ENCODE measurements around the gene BTG2.

DNA sequence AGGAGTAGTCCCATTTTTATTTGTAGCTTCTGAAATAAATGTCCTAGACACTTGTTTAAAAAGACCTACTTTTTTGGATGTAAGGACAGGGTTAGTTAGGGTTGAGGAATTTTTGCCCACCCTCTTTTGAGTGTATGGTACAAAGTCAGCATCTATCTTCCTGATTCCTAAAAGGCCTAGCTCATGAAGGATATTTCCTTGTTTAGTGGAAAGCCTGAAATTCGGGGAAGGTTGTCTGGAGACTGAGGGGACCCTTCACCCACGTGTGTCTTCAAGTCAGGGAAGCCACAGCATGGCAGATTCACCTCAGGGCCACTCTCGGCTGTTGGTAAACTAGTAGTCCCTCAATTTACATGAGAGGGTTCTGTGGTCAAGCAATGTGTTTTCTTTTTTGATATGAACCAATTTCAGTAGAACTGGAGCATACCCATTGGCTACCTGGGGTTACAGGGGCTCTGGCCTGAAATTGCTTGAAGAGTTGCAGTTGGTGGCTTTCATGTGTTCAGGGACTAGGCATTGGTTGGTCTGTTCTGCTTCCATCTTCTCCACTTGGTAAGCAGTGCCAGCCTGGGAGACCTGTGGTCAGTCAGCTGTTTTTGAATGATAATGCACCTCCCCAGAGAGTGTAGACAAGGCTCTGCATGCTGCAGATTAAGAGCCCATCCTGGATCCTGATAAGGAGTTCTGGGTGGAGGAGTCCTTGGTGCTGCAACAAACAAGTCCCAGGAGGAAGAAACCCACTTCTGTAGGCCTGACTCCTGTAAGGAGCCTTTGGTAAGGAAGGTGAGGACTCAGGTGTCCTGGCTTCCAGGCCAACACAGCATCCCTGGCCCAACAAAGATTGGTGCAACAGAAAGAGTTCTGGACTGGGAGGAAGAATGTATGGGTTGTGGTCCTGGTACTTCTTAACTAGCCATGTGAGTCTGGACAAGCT is 6.3 kb downstream of the BTG2 start:
- TF ChIP-seq, protein P1, sequence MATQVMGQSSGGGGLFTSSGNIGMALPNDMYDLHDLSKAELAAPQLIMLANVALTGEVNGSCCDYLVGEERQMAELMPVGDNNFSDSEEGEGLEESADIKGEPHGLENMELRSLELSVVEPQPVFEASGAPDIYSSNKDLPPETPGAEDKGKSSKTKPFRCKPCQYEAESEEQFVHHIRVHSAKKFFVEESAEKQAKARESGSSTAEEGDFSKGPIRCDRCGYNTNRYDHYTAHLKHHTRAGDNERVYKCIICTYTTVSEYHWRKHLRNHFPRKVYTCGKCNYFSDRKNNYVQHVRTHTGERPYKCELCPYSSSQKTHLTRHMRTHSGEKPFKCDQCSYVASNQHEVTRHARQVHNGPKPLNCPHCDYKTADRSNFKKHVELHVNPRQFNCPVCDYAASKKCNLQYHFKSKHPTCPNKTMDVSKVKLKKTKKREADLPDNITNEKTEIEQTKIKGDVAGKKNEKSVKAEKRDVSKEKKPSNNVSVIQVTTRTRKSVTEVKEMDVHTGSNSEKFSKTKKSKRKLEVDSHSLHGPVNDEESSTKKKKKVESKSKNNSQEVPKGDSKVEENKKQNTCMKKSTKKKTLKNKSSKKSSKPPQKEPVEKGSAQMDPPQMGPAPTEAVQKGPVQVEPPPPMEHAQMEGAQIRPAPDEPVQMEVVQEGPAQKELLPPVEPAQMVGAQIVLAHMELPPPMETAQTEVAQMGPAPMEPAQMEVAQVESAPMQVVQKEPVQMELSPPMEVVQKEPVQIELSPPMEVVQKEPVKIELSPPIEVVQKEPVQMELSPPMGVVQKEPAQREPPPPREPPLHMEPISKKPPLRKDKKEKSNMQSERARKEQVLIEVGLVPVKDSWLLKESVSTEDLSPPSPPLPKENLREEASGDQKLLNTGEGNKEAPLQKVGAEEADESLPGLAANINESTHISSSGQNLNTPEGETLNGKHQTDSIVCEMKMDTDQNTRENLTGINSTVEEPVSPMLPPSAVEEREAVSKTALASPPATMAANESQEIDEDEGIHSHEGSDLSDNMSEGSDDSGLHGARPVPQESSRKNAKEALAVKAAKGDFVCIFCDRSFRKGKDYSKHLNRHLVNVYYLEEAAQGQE (IDR thresholded peaks at IDR 0.05; ENCODE audit: unreplicated experiment) = no peak
- TF ChIP-seq EZH2 (IDR thresholded peaks at IDR 0.05; ENCODE audit: low read depth, unreplicated experiment) (no peak), POLR2AphosphoS5 (IDR thresholded peaks at IDR 0.05; ENCODE audit: low read depth) (no peak), JUNB (IDR thresholded peaks at IDR 0.05; ENCODE audit: unreplicated experiment) (no peak), ZNF331 (CRISPR knock-in tag; IDR thresholded peaks at IDR 0.05; ENCODE audit: low read depth) (no peak), CREB1 (CRISPR knock-in tag; IDR thresholded peaks at IDR 0.05; ENCODE audit: low read depth) (no peak)
- TF ChIP-seq, protein P2, sequence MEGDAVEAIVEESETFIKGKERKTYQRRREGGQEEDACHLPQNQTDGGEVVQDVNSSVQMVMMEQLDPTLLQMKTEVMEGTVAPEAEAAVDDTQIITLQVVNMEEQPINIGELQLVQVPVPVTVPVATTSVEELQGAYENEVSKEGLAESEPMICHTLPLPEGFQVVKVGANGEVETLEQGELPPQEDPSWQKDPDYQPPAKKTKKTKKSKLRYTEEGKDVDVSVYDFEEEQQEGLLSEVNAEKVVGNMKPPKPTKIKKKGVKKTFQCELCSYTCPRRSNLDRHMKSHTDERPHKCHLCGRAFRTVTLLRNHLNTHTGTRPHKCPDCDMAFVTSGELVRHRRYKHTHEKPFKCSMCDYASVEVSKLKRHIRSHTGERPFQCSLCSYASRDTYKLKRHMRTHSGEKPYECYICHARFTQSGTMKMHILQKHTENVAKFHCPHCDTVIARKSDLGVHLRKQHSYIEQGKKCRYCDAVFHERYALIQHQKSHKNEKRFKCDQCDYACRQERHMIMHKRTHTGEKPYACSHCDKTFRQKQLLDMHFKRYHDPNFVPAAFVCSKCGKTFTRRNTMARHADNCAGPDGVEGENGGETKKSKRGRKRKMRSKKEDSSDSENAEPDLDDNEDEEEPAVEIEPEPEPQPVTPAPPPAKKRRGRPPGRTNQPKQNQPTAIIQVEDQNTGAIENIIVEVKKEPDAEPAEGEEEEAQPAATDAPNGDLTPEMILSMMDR (conservative IDR thresholded peaks at IDR 0.05; ENCODE audit: low read depth in 2 of 2) = no peak
- TF ChIP-seq, protein P3, sequence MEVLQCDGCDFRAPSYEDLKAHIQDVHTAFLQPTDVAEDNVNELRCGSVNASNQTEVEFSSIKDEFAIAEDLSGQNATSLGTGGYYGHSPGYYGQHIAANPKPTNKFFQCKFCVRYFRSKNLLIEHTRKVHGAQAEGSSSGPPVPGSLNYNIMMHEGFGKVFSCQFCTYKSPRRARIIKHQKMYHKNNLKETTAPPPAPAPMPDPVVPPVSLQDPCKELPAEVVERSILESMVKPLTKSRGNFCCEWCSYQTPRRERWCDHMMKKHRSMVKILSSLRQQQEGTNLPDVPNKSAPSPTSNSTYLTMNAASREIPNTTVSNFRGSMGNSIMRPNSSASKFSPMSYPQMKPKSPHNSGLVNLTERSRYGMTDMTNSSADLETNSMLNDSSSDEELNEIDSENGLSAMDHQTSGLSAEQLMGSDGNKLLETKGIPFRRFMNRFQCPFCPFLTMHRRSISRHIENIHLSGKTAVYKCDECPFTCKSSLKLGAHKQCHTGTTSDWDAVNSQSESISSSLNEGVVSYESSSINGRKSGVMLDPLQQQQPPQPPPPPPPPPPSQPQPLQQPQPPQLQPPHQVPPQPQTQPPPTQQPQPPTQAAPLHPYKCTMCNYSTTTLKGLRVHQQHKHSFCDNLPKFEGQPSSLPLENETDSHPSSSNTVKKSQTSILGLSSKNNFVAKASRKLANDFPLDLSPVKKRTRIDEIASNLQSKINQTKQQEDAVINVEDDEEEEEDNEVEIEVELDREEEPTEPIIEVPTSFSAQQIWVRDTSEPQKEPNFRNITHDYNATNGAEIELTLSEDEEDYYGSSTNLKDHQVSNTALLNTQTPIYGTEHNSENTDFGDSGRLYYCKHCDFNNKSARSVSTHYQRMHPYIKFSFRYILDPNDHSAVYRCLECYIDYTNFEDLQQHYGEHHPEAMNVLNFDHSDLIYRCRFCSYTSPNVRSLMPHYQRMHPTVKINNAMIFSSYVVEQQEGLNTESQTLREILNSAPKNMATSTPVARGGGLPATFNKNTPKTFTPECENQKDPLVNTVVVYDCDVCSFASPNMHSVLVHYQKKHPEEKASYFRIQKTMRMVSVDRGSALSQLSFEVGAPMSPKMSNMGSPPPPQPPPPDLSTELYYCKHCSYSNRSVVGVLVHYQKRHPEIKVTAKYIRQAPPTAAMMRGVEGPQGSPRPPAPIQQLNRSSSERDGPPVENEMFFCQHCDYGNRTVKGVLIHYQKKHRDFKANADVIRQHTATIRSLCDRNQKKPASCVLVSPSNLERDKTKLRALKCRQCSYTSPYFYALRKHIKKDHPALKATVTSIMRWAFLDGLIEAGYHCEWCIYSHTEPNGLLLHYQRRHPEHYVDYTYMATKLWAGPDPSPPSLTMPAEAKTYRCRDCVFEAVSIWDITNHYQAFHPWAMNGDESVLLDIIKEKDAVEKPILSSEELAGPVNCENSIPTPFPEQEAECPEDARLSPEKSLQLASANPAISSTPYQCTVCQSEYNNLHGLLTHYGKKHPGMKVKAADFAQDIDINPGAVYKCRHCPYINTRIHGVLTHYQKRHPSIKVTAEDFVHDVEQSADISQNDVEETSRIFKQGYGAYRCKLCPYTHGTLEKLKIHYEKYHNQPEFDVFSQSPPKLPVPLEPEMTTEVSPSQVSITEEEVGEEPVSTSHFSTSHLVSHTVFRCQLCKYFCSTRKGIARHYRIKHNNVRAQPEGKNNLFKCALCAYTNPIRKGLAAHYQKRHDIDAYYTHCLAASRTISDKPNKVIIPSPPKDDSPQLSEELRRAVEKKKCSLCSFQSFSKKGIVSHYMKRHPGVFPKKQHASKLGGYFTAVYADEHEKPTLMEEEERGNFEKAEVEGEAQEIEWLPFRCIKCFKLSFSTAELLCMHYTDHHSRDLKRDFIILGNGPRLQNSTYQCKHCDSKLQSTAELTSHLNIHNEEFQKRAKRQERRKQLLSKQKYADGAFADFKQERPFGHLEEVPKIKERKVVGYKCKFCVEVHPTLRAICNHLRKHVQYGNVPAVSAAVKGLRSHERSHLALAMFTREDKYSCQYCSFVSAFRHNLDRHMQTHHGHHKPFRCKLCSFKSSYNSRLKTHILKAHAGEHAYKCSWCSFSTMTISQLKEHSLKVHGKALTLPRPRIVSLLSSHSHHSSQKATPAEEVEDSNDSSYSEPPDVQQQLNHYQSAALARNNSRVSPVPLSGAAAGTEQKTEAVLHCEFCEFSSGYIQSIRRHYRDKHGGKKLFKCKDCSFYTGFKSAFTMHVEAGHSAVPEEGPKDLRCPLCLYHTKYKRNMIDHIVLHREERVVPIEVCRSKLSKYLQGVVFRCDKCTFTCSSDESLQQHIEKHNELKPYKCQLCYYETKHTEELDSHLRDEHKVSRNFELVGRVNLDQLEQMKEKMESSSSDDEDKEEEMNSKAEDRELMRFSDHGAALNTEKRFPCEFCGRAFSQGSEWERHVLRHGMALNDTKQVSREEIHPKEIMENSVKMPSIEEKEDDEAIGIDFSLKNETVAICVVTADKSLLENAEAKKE (CRISPR knock-in tag; IDR thresholded peaks at IDR 0.05) = no peak
